ENCODE results near the gene TINCR. TPM values are rescaled to one million over a fixed set of nuclear protein-coding genes. Genes with fewer than 3 reads are reported as not detected.
A peak's percentile ranks its signal among the peaks of the same experiment; 100 is the strongest.

TINCR gene
- polyA plus RNA-seq, 1 donor from 2014 or later: 2.0 TPM

DNA sequence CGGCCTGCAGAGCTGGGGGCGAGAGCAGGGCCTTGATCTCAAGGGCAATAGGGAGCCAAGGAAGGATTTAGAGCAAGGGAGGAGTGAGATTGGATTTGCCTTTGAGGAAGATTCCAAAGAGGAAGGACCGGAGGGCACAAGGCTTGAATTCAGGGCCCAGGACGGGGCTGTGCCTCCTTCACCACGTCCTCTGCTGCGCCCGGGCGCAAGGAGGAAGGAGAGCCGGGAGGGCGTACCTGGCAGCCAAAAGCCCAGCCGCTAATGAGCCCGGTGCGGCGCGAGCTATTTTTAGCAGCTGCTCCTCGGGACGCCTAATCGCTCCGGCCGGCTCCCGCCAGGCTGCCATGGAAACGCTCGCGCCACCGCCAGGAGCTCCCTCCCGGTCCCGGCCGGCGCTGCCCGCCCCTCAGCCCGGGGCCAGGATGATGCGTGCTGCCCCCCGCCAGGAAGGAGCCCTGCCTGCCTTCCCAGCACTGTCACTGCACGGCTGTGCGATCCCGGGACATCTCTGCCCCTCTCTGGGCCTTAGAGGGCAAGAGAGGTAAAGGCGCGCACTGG is 31.3 kb downstream of the TINCR start:
- Histone ChIP-seq H3K4me3 (ENCODE audit: low read length) (peak overlapping the region; percentile 46), H3K79me2 (replicated peaks; ENCODE audit: insufficient read depth, low read length) (no peaks in the 10 kb centered on the region), H3F3A (ENCODE audit: insufficient read depth, low read length, poor library complexity, severe bottlenecking) (peaks cover 3% of the 10 kb centered on the region), H3K9me3 (ENCODE audit: low read length) (no peaks in the 10 kb centered on the region), H2AFZ (ENCODE audit: low read depth, low read length) (no peak overlapping the region), H4K20me1 (ENCODE audit: insufficient read depth) (no peaks in the 10 kb centered on the region), H3K27me3 (ENCODE audit: insufficient read depth, low read depth, low read length) (no peaks in the 10 kb centered on the region), H3K9me2 (ENCODE audit: insufficient read depth, low read length) (no peaks in the 10 kb centered on the region), H3K36me3 (ENCODE audit: insufficient read depth, low read length) (no peaks in the 10 kb centered on the region), H3K9ac (ENCODE audit: low read length) (peak overlapping the region; percentile 55), H3K27ac (ENCODE audit: low read length) (peak overlapping the region; percentile 84), H3K4me2 (ENCODE audit: low read length) (no peak overlapping the region)
- TF ChIP-seq EP300 (conservative IDR thresholded peaks at IDR 0.05; ENCODE audit: poor library complexity, severe bottlenecking) (peak; percentile 79), EZH2 (IDR thresholded peaks at IDR 0.05; ENCODE audit: borderline replicate concordance, insufficient read depth, low read length, poor library complexity, severe bottlenecking) (no peak), POLR2AphosphoS5 (IDR thresholded peaks at IDR 0.05) (no peak), RAD21 (conservative IDR thresholded peaks at IDR 0.05) (peak; percentile 25), CTCF (IDR thresholded peaks at IDR 0.05; ENCODE audit: poor library complexity, severe bottlenecking) (peak; percentile 17), SMC3 (conservative IDR thresholded peaks at IDR 0.05; ENCODE audit: poor library complexity) (peak; percentile 26), MXI1 (conservative IDR thresholded peaks at IDR 0.05; ENCODE audit: poor library complexity, severe bottlenecking) (no peak), REST (IDR thresholded peaks at IDR 0.05; ENCODE audit: borderline replicate concordance) (no peak)

GRCh38 chr19:5534787-5535586 is 32.8 kb downstream of the TINCR start:
- no peak overlapping the region for H3K4me2 ChIP-seq (ENCODE audit: low read length)
- no peaks in the 10 kb centered on the region for H3K27me3 ChIP-seq (ENCODE audit: insufficient read depth, low read depth, low read length)
- no peak overlapping the region for H2AFZ ChIP-seq (ENCODE audit: low read depth, low read length)
- H3K79me2 ChIP-seq (replicated peaks; ENCODE audit: insufficient read depth, low read length): no peaks in the 10 kb centered on the region
- peaks cover 3% of the 10 kb centered on the region for H3F3A ChIP-seq (ENCODE audit: insufficient read depth, low read length, poor library complexity, severe bottlenecking)
- H3K9me3 ChIP-seq (ENCODE audit: low read length): no peaks in the 10 kb centered on the region
- no peak for TF ChIP-seq TAF1 (IDR thresholded peaks at IDR 0.05; ENCODE audit: low read depth)
- peak; percentile 61 for TF ChIP-seq SMC3 (conservative IDR thresholded peaks at IDR 0.05; ENCODE audit: poor library complexity)
- TF ChIP-seq EZH2 (IDR thresholded peaks at IDR 0.05; ENCODE audit: borderline replicate concordance, insufficient read depth, low read length, poor library complexity, severe bottlenecking): no peak
- TF ChIP-seq EP300 (conservative IDR thresholded peaks at IDR 0.05; ENCODE audit: poor library complexity, severe bottlenecking): no peak
- no peak for TF ChIP-seq MXI1 (conservative IDR thresholded peaks at IDR 0.05; ENCODE audit: poor library complexity, severe bottlenecking)
- peak; percentile 58 for TF ChIP-seq CTCF (IDR thresholded peaks at IDR 0.05; ENCODE audit: poor library complexity, severe bottlenecking)
- peak; percentile 41 for TF ChIP-seq RAD21 (conservative IDR thresholded peaks at IDR 0.05)
- TF ChIP-seq POLR2AphosphoS5 (IDR thresholded peaks at IDR 0.05): no peak
- no peak for TF ChIP-seq REST (IDR thresholded peaks at IDR 0.05; ENCODE audit: borderline replicate concordance)
- peak overlapping the region; percentile 84 for H3K27ac ChIP-seq (ENCODE audit: low read length)
- H3K36me3 ChIP-seq (ENCODE audit: insufficient read depth, low read length): no peaks in the 10 kb centered on the region
- no peak overlapping the region for H3K4me3 ChIP-seq (ENCODE audit: low read length)
- H4K20me1 ChIP-seq (ENCODE audit: insufficient read depth): no peaks in the 10 kb centered on the region
- no peaks in the 10 kb centered on the region for H3K9me2 ChIP-seq (ENCODE audit: insufficient read depth, low read length)
- peak overlapping the region; percentile 0 for H3K9ac ChIP-seq (ENCODE audit: low read length)

All from neural cell (in vitro differentiated cells).